Glomerular endothelial cell (primary cell): ENCODE results near the gene TTC16. TPM values are rescaled to one million over a fixed set of nuclear protein-coding genes. Genes with fewer than 3 reads are reported as not detected.

Experiments used
- DNase-seq: peaks from one replicate; pipeline ENCODE4 v3.0.0-alpha.2; 2011; ENCODE audit warnings: low read depth, low spot score; ENCODE audit errors: extremely low read depth
- total RNA-seq: library from RNA; depleted of rRNA; stranded (reverse); fragments of >200 nt; gene quantifications from 2 replicates; pipeline ENCODE4 v1.2.3, GENCODE V29; 2015

Gene TTC16
- total RNA-seq, 1 donor from 2014 or later, result not detected

DNA sequence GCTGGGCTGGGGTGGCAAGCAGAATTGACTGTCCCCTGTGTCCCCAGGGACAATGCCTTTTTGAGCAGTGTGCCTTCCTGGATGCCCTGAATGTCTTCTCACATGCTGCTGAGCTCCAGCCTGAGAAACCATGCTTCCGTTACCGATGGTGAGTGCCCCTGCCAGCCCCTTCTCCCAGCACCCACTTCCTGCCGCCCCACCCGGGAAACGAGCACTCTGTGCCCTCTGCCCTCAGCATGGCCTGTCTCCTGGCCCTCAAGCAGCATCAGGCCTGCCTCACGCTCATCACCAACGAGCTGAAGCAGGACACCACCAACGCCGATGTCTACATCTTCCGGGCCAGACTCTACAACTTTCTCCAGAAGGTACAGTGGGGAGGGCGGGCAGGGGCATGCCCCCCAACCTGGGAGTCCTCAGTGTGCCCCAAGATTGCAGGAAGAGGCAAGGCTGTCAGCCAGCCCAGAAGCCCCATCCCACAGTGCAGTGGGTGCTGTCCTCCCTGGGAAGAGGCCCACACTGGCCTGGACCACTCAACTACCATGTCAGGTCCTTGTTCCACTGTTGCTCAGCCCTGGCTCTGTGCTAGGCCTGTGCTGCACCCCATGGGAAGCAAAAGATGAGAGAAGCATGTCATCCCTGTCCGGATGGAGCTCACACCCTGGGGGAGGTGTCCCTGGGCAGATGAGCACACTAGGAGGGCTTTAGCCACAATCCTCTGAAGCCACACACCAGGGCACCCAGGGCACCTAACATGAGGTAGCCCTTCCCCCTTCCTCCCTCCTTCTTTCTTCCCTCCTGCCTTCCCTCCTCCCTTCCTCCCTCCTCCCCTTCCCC lies 4.4 kb downstream of the TTC16 start:
- DNase-seq, result no peak

DNA sequence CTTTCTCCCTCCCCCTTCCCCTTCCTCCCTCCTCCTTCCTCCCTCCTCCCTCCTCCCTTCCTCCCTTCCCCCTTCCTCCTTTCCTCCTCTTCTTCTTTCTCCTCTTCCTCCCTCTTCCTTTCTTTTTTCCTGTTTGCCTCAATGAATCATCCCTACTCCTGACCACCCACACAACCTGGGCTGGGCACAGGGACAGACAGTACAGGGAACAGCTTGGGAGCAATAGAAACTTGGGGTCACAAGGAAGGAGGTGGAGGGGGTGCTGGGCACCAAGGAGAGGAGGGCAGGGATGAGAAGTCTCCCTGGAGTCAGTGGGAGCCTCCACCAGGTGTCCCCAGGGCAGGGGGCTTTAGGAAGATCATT lies 5.0 kb downstream of the TTC16 start:
- no peak for DNase-seq

DNA sequence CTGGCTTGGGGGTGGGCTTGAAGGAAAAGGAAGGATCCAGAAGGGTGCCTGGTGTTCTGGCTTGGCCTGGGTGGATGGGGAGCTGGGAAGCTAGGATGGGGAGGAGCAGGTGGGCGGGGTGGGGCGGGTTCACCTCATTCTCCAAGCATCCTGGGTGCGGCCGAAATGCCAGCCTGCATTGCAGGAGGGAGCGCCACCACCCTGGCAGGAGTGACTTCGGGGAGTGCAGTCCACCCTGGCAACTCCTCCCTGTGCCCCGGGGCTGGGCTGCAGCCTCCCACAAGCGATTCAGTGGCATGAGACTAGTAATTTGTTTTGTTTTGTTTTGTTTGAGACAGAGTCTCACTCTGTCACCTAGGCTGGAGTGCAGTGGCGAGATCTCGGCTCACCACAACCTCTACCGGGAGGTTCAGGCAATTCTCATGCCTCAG lies 5.5 kb downstream of the TTC16 start:
- no peak for DNase-seq

DNA sequence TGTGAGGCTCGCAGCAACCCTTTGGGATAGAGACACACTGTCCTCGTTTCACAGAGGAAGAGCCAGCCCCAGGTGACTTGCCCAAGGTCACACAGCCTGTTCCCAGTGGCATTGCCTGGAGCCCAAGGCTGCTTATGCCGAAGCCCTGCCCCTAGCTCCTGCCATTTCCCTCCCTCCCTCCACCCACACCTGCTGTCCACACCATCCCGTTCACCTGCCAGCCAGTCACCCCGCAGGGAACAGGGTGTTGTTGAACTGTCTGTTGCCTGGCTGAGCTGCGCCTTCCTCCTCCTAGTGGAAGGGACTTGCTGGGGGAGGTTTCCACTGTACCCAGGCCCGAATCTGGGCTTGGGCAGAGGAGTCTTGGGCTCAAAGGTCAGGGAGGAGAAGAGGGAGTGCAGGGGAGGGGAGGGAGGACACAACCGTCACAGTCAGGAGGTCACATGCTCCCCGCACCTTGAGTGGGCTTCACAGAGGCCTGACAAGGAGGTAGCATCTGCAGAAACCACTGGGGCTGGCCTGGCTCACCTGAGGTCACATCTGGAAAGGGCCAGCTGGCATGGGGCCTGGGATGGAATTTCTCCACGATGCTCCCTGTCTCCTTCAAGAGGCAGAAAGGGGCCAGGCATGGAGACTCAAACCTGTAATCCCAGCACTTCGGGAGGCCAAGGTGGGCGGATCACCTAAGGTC lies 6.3 kb downstream of the TTC16 start:
- DNase-seq, result no peak

DNA sequence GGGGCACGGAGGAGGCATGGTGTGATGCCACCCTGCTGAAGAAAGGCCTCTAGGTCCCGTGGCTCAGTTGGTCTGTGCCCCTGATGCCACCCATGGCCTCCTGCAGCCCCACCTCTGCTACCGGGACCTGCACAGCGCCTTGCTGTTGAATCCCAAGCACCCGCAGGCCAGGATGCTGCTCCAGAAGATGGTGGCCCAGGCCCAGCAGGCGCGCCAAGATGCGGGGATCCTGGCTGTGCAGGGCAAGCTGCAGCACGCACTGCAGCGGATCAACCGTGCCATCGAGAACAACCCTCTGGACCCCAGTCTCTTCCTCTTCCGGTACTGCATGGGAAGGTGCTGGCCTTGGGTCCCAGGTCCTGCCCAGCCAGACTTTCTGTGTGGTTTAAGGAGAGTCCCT lies 7.1 kb downstream of the TTC16 start:
- no peak for DNase-seq

DNA sequence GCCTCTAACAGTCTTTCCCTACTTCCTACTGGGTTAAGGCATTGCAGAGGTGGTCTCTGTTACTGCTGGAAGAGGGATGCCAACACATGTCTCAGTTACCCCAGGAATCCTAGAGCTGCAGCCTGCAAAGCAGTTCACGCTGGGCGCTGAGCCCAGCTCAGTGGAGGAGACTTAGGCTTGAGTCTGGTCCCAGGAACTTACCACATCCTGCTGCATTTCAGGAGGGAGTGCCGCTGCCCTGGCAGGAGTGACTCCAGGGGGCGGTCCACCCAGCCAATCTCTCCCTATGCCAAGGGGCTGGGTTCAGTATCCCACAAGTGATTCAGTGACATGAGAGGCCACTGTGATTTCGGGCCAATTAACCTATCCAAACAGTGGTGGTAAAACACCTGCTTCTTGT lies 7.6 kb downstream of the TTC16 start:
- DNase-seq, result no peak

DNA sequence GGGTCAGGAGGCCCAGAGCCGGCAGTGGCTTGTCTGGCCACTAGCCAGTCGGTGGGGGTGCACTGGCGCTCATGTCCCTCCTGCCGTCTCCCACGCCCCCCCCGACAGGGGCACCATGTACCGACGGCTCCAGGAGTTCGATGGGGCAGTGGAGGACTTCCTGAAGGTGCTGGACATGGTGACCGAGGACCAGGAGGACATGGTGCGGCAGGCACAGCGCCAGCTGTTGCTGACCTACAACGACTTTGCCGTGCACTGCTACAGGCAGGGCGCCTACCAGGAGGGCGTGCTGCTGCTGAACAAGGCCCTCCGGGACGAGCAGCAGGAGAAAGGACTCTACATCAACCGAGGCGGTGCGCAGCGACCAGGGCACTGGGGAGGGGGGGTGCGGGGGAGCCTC lies 8.1 kb downstream of the TTC16 start:
- DNase-seq, result no peak

DNA sequence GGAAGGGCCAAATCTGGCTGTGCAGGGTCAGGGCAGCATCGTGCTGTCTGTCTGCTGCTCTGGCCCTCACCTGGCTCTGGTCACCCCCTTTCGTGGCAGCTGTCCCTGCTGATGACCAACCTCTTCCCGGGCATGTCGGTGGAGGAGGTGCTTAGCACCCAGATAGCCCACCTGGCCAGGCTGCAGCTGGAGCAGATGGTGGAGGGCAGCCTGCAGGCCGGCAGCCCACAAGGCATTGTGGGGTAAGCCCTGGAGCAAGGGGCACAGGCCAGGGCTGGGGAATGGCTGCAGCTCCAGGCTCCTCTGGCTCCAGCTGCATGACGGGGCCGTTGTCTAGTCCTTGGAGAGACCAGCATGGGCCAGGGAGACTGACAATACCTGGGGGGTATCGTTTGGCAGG lies 11.0 kb downstream of the TTC16 start:
- no peak for DNase-seq

DNA sequence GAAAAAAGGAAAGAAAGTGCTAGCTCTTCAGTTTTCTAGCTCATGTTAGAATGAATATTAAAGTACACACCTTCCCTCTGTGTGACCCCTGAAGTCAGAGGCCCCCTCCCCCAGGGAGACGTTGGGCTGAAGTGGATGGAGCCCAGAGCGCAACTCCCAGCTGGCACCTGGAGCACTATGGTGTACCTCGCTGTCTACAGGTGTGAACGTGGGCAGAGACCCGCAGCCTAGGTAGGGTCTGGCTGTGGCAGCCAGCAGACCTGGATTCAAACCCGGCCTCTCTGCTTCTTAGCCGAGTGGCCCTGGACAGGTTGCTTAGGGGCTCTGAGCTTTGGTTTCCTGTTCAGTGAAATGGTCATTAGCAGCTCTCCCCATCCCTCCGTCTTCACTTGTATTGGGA lies 12.9 kb downstream of the TTC16 start:
- no peak for DNase-seq

DNA sequence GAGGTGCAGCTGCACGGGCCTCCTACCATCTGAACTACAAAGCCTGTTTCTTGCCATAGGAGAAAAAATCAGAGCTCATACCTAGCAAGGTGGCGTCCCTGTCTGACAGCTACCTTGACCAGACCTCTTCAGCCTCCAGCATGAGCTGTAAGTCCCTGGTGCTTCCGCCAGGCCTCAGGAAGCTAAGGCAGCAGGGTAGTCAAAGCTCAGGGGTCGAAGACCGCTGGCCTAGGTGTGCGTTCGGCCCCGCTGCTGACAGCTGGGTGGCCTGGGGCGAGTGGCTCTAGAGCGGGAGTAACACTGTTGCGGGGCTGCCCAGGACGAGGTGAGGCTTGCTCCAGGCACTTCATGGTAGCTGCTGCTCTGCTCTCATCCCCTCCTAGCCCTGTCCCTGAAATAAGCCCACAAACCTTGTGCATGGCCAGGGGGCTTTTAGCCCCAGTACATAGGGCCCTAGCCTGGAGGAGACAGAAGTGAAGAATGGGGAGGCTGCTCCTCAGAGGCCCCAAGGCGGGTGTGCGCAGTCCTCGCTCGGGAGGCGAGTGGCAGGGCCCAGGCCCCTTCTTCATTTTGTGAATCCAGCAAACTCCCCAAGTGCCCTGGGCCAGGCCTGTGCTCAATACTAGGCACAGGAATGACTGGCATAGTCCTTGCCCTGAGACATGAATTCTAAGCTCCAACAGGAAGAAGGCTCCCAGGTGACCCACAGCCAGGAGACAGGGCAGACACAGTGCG lies 13.8 kb downstream of the TTC16 start:
- no peak for DNase-seq

DNA sequence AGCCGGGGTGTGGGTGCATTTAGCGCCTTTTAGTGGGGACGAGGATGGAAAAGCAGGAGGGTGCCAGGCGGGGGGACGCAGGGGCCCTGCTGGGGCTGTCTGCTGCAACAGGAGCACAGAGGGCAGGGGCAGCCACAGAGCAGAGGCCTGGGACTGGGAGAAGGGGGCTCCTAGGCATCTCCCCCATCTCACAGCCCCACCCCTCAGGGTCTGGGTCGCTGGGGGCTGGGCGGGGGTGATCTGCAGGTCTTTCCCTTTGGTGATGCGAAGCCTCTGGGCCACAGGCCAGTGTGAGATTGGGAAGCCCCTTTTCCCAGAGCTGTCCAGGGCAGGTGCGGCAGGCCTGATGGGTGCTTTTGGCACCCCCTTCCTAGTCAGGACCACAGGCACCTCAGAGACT lies 14.4 kb downstream of the TTC16 start:
- DNase-seq, result no peak

DNA sequence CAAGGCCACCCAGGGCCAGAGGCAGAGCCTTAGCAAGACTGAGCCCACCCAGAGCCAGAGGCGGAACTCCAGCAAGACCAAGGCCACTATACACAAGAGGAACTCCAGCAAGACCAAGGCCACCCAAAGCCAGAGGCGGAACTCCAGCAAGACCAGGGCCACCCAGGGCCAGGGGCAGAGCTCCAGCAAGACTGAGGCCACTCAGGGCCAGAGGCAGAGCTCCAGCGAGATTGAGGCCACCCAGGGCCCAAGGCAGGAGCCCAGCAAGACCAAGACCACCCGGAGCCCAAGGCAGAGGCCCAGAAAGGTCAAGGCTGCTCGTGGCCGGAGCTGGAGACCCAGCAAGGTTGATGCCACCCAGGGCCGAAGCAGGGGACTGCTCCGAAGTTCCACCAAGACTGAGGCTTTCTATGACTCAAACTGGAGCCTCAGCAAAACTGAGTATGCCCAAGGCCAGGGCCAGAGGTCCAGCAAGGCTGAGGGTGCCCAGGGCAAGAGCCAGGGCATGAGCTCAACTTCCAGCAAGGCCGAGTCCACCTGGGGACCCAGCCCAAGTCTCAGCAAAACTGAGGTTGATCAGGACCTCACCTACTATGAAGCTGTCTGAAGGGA lies 15.0 kb downstream of the TTC16 start:
- DNase-seq, result no peak

DNA sequence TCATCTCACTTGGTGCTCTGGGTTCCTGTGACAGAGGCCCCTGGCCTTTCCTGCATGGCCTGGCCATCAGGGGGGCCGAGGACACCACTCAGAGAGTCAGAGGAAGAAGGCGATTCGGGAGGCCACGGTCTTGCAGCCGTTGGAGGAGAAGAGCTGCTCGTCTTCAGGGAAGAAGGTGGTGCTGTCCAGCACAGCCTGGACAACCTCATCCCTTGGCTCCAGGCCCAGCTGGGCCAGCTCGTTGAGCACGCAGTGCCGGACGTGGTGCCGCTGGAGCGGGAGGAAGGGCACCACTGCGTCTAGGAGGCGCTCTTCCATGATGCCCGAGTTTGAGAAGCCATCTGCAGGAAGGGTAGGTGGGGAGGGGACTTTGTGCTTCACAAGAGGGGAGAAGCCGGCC lies 16.1 kb downstream of the TTC16 start:
- DNase-seq, result no peak

DNA sequence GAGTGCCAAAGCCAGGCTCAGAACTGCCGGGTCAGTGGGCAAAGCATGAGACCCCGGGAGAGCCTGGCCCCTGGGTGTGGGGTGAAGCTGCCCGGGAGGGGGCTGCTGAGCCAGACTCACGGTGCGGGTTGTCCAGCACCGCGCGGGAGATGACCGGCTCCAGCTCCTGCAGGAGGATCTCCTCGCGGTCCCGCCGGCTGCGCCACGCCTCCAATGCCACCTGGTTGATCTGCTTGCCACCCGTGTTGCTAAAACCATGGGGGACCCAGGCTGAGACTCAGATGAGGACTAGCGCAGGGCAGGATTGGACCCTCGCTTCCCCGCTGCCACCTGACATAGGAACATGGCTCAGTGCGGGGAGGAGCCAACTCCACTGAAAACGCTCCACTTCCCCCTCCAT lies 16.6 kb downstream of the TTC16 start:
- DNase-seq, result no peak

DNA sequence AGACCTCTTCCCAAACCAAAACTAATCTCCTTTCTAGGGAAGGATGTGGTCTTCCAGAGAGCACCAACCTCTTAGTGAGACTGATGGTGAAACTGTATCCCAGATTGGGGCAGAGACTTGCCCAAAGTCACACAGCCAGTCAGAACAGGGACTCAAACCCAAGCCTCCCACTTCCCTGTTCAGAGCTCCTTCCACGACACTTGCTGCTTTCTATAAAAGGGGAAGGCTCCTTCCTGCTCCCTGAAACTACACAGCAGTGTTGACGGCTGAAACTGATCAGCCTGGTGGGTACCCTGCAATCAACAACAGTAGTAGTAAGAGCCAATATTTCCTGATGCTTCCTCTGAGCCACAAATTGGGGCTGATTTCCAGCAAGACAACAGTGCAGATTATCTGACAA lies 17.7 kb downstream of the TTC16 start:
- no peak for DNase-seq

DNA sequence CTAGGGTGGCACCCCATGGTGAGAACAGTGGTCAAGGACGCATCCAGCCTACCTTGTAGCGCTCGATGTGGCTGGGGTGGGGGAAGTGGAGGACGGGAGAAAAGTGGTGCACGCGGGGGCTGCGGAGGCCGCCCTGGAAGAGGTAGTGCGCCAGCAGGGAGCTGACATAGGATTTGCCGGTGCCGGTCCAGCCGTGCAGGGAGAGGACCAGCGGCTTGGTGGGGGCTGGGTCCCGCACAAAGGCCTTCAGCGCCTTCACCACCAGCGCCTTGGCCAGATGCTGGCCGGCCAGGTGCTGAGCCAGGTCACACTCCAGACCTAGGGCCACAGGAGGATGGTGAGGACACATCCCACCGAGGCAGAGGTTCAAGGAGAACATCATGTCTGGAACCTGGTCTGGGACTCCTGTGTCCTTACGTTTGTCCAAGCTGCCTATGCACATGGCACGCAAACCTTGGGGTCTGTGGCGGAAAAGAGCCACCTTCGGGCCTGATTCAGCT lies 18.4 kb downstream of the TTC16 start:
- no peak for DNase-seq

DNA sequence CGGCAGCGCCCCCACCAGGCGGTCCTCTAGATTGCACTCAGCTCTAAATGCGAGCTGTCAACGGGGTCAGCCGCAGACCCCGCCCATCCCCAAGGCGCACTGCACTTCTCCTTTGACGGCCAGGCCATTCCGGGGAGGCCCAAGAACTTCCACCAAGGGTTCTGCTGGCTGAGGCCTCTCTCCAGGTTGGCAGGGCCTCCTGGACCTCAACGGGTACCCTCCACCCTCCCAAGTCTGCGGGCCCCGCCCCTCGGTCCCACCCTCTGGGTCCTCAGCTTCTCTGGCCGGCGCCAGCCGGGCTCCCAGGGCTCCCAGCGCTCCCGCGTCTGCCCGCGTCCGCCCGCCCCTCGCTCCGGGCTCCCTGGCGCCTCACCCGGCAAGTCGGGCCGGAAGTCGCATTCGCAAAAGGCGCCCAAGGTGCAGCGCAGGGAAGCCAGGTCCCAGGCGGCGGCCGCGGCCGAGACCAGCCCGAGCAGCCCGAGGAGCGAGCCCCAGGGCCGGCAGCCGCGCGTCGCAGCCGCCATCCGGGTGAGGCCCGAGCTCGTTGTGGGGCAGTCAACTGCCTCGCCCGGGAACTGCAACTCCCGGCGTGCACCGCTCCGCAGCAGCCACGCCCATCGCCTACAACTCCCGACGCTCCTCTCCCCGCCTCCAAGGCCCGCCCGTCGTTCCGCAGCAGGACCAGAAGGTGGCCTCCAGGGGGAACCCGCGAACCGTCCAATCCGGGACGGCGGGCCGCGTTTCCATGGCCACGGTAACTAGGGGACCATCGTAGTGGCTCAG lies 19.1 kb downstream of the TTC16 start, which contains the start of gene TOR2A:
Gene TOR2A (minus strand): TSS at position 548 of the 783 bp plus-strand sequence. CDS start 24 bp downstream, at position 524.
- DNase-seq, result peak; percentile 79

DNA sequence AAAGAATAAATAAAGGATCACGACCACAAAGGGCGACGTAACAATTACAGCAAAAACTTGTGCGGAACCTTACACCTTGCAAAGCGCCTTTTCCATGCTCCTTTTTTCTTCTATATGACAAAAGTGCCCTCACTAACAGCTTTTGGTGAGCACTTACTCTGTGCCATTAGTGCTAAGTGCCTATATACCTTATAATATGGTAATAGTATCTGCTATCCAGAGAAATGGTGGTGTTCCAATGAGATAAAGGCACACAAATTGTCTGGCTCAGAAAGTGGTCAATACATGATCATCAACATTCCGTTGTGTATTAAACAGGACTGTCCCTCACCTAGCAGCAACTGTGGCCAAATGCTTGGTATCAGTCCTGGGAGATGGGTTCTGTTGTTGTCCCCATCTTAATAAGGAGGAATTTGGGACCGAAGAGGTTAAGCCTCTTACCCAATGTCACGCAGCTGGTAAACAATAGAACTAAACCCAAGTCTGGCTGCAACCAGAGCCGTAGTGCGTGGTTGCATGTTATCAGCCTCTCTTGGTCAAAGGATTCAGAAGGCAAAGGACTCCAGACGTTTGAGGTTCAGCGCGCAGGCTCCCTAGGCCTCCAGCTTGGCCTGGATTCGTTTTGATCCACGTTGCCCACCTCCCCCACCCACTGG lies 19.8 kb downstream of the TTC16 start:
- no peak for DNase-seq

DNA sequence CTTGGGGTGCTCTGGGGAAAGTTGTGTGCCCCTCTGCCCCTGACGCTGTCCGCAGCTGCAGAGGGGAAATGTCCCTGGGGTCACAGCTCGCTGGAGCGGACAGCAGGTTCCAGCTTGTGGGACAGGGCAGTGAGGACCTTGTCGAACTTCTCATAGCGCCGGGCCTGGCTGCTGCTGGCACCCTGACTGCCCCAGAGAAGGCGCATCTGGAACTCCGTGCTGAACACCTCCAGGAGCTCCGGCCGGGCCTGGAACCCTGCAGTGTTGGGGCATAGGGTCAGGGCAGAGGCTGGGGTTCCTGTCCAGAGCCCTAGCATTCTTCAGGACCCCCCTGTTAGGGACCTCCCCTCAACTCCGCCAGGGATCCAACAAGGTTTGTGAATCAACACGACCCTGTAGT lies 22.8 kb downstream of the TTC16 start:
- DNase-seq, result no peak
